ENCODE data around the gene PPT1.

The PPT1 gene

GRCh38 chr1:40024671-40025070 lies 72.4 kb downstream of the PPT1 start:
- Histone ChIP-seq H3K27me3 (ENCODE audit: insufficient read depth, low read depth, severe bottlenecking) (no peaks in the 10 kb centered on the region), H3K4me3 (ENCODE audit: low read depth, low read length) (no peak overlapping the region), H3K9me3 (ENCODE audit: severe bottlenecking) (peaks cover 5% of the 10 kb centered on the region), H3K27ac (no peak overlapping the region), H3K36me3 (no peaks in the 10 kb centered on the region)
- DNase-seq: no peak
- TF ChIP-seq, protein P1, sequence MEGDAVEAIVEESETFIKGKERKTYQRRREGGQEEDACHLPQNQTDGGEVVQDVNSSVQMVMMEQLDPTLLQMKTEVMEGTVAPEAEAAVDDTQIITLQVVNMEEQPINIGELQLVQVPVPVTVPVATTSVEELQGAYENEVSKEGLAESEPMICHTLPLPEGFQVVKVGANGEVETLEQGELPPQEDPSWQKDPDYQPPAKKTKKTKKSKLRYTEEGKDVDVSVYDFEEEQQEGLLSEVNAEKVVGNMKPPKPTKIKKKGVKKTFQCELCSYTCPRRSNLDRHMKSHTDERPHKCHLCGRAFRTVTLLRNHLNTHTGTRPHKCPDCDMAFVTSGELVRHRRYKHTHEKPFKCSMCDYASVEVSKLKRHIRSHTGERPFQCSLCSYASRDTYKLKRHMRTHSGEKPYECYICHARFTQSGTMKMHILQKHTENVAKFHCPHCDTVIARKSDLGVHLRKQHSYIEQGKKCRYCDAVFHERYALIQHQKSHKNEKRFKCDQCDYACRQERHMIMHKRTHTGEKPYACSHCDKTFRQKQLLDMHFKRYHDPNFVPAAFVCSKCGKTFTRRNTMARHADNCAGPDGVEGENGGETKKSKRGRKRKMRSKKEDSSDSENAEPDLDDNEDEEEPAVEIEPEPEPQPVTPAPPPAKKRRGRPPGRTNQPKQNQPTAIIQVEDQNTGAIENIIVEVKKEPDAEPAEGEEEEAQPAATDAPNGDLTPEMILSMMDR (IDR thresholded peaks at IDR 0.05; ENCODE audit: low read depth, low read length): no peak

DNA sequence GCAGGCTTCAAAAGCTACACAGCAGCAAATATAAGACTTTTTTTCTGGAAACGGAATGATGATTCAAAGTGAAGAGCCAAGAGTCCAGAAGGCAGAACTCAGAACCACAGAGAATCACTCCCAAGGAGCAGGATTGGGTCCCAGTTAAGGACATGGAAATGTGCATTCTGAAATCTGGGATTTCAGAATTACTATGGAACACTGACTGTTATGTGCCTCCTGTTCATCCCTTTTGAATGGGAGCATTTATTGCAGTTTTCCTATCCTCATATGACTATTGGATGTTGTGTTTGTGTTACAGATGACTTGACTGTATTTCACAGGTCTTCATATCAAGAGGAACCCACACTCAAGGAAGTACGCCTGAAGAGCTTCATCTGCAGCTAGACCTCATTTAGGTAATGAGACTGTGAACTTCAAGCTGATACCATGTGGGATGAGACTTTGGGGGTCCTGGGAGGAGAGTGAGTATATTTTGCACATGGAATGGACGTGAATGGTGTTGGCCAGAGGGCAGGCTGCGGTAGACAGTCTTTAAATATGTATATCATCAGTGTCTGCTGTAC lies 73.6 kb downstream of the PPT1 start:
- Histone ChIP-seq H3K27me3 (ENCODE audit: insufficient read depth, low read depth, severe bottlenecking) (no peaks in the 10 kb centered on the region), H3K9me3 (ENCODE audit: severe bottlenecking) (peaks cover 5% of the 10 kb centered on the region), H3K27ac (no peak overlapping the region), H3K36me3 (no peaks in the 10 kb centered on the region), H3K4me3 (ENCODE audit: low read depth, low read length) (no peak overlapping the region)
- DNase-seq: no peak
- TF ChIP-seq, protein P1 (IDR thresholded peaks at IDR 0.05; ENCODE audit: low read depth, low read length): no peak

Measured in WERI-Rb-1 (cell line).